Keratinocyte (primary cell): ENCODE measurements around the gene SMTN. TPM values are rescaled to one million over a fixed set of nuclear protein-coding genes. Genes with fewer than 3 reads are reported as not detected.

ENCODE experiments used
- DNase-seq: peaks from one replicate; pipeline ENCODE4 v3.0.0-alpha.2; 2011; ENCODE audit warnings: low read depth, missing footprints, low spot score
- FAIRE-seq: peaks from 2 replicates; lab custom pipeline; 2011; peaks lifted over from hg19 to GRCh38; lab: Jason Lieb, UNC
- H2AFZ ChIP-seq: 2 replicates; pipeline ENCODE4 v1.6.0; 2012; ENCODE audit warnings: low read length, control low read depth, inconsistent platforms; ENCODE audit not compliant: control insufficient read depth
- H3K27ac ChIP-seq: 2 replicates; pipeline ENCODE4 v1.5.1; 2011; ENCODE audit warnings: low read length; ENCODE audit not compliant: control insufficient read depth, insufficient read depth
- H3K27me3 ChIP-seq: 3 replicates; pipeline ENCODE4 v1.6.0; 2011; ENCODE audit warnings: low read length; ENCODE audit not compliant: control insufficient read depth, insufficient read depth; ENCODE audit errors: extremely low read depth
- H3K36me3 ChIP-seq, 2 experiments: 2 replicates in 1 of 2; 3 replicates in 1 of 2; pipeline ENCODE4 v1.5.1; 2011; ENCODE audit warnings: low read length in 2 of 2, mild to moderate bottlenecking in 1 of 2; ENCODE audit not compliant: control insufficient read depth in 2 of 2, insufficient read depth in 2 of 2; ENCODE audit errors: extremely low read depth in 1 of 2
- H3K4me1 ChIP-seq: 3 replicates; pipeline ENCODE4 v1.5.1; 2011; ENCODE audit warnings: low read length; ENCODE audit not compliant: control insufficient read depth, insufficient read depth; ENCODE audit errors: extremely low read depth
- H3K4me2 ChIP-seq: 3 replicates; pipeline ENCODE4 v1.6.0; 2011; ENCODE audit warnings: low read depth, low read length; ENCODE audit not compliant: control insufficient read depth, insufficient read depth; ENCODE audit errors: extremely low read depth
- H3K4me3 ChIP-seq, 3 experiments: fragments of 200-600 bp in 1 of 3; sonication (generic) in 1 of 3; 2 replicates in 2 of 3; 3 replicates in 1 of 3; pipeline ENCODE4 v1.5.1; 2011 to 2016; ENCODE audit warnings: low read length in 3 of 3, mild to moderate bottlenecking in 3 of 3, control low read depth in 2 of 3, inconsistent platforms in 1 of 3, low read depth in 1 of 3, mixed read lengths in 1 of 3, mixed run types in 1 of 3, moderate library complexity in 1 of 3; ENCODE audit not compliant: control insufficient read depth in 2 of 3, insufficient read depth in 2 of 3; ENCODE audit errors: extremely low read depth in 1 of 3
- H3K79me2 ChIP-seq: 2 replicates; pipeline ENCODE4 v1.6.0; 2012; ENCODE audit warnings: low read length; ENCODE audit not compliant: control insufficient read depth, insufficient read depth
- H3K9ac ChIP-seq: 3 replicates; pipeline ENCODE4 v1.6.0; 2011; ENCODE audit warnings: low read length; ENCODE audit not compliant: control insufficient read depth, insufficient read depth; ENCODE audit errors: extremely low read depth
- H3K9me1 ChIP-seq: 3 replicates; pipeline ENCODE4 v1.6.0; 2011; ENCODE audit warnings: low read length; ENCODE audit not compliant: control insufficient read depth, insufficient read depth; ENCODE audit errors: extremely low read depth
- H3K9me3 ChIP-seq: 2 replicates; pipeline ENCODE4 v1.5.1; 2012; ENCODE audit warnings: low read depth, low read length; ENCODE audit not compliant: control insufficient read depth
- H4K20me1 ChIP-seq: 3 replicates; pipeline ENCODE4 v1.6.0; 2011; ENCODE audit warnings: low read length; ENCODE audit not compliant: control insufficient read depth, insufficient read depth; ENCODE audit errors: extremely low read depth
- CTCF ChIP-seq, 3 experiments: IDR thresholded peaks in 1 of 3; conservative IDR thresholded peaks in 1 of 3; optimal IDR thresholded peaks in 1 of 3; 2 replicates in 2 of 3; 3 replicates in 1 of 3; pipeline versions ENCODE3 to v1.5.1; 2011; ENCODE audit warnings: low read length in 3 of 3, mild to moderate bottlenecking in 3 of 3, moderate library complexity in 2 of 3, control low read depth in 1 of 3, inconsistent platforms in 1 of 3; ENCODE audit not compliant: insufficient read depth in 2 of 3; ENCODE audit errors: extremely low read depth in 1 of 3
- EZH2 ChIP-seq: IDR thresholded peaks from one replicate; pipeline ENCODE4 v1.6.1; 2012; ENCODE audit warnings: inconsistent platforms, mild to moderate bottlenecking, low read length, moderate library complexity
- dilution Hi-C: fragments of 300-500 bp; cut with MboI; formaldehyde crosslinking; loops from one replicate; pipeline ENCODE4 v1.7.0; 2020; ENCODE audit warnings: low sequenced_read_pairs; ENCODE audit not compliant: extremely low pct_ligation_motif_present
- polyA plus RNA-seq, 5 experiments: library from polyadenylated mRNA; depleted of rRNA in 3 of 5; stranded (reverse) in 3 of 5; stranded (forward) in 1 of 5; unstranded in 1 of 5; fragments of >200 nt; gene quantifications; 1 replicate in 1 of 5; 2 replicates in 3 of 5; 3 replicates in 1 of 5; pipeline versions ENCODE4 v1.2.1 to v1.2.3, GENCODE V29; 2011 to 2012; ENCODE audit warnings: missing spikeins in 2 of 5, low read depth in 1 of 5, low replicate concordance in 1 of 5

Gene SMTN
- polyA plus RNA-seq, 1 donor (not counting 4 experiments of a cell fraction or from before 2014, with no cell fraction given): 61.2 TPM

GRCh38 chr22:31128156-31128555 lies 47.0 kb downstream of the SMTN start:
- H3K36me3 ChIP-seq: no peaks in the 10 kb centered on the region
- no peak overlapping the region for H3K4me3 ChIP-seq
- H3K4me1 ChIP-seq: peaks cover 1% of the 10 kb centered on the region
- no peaks in the 10 kb centered on the region for H3K79me2 ChIP-seq
- FAIRE-seq: no peak
- H3K27me3 ChIP-seq: peaks cover 16% of the 10 kb centered on the region
- no peak for DNase-seq
- no peak for TF ChIP-seq CTCF (optimal IDR thresholded peaks at IDR 0.05 in 1 of 3, IDR thresholded peaks at IDR 0.05 in 1 of 3, conservative IDR thresholded peaks at IDR 0.05 in 1 of 3; ENCODE audit: extremely low read depth in 1 of 3, insufficient read depth in 2 of 3, low read length in 3 of 3)
- no peak for TF ChIP-seq EZH2
- H4K20me1 ChIP-seq: no peaks in the 10 kb centered on the region
- H3K4me2 ChIP-seq: no peak overlapping the region
- no peak overlapping the region for H3K27ac ChIP-seq
- dilution Hi-C loops: no loop called here
- H3K9me3 ChIP-seq: no peaks in the 10 kb centered on the region
- no peak overlapping the region for H3K9ac ChIP-seq
- no peak overlapping the region for H2AFZ ChIP-seq
- H3K9me1 ChIP-seq: no peaks in the 10 kb centered on the region

GRCh38 chr22:31130873-31131272 lies 49.8 kb downstream of the SMTN start:
- no peaks in the 10 kb centered on the region for H3K9me1 ChIP-seq
- H4K20me1 ChIP-seq: no peaks in the 10 kb centered on the region
- FAIRE-seq: no peak

More at GRCh38 chr22:31130873-31131272, 49.8 kb downstream of the SMTN start:
- no peak overlapping the region for H2AFZ ChIP-seq
- no peak for TF ChIP-seq CTCF (optimal IDR thresholded peaks at IDR 0.05 in 1 of 3, IDR thresholded peaks at IDR 0.05 in 1 of 3, conservative IDR thresholded peaks at IDR 0.05 in 1 of 3; ENCODE audit: extremely low read depth in 1 of 3, insufficient read depth in 2 of 3, low read length in 3 of 3)
- TF ChIP-seq EZH2: no peak
- H3K9me3 ChIP-seq: no peaks in the 10 kb centered on the region
- H3K9ac ChIP-seq: no peak overlapping the region
- no peaks in the 10 kb centered on the region for H3K27me3 ChIP-seq
- H3K36me3 ChIP-seq: no peaks in the 10 kb centered on the region
- no peaks in the 10 kb centered on the region for H3K79me2 ChIP-seq
- no peak overlapping the region for H3K4me3 ChIP-seq
- H3K27ac ChIP-seq: no peak overlapping the region
- no peaks in the 10 kb centered on the region for H3K4me1 ChIP-seq
- DNase-seq: no peak
- no peak overlapping the region for H3K4me2 ChIP-seq
- dilution Hi-C loops: no loop called here
